Dendritic cell treated with granulocyte-macrophage colony-stimulating factor and Interleukin-4, amounts not matched to agents 40 ng/mL and 50 ng/mL, for 4 days (primary cell): ENCODE data around the gene MDH2.
"Not testable (repeated sequence)": the region's sequence is repeated elsewhere in the genome, so short reads cannot be mapped to it uniquely, and the experiment has no call there.

ENCODE experiments used
- H3K27ac Mint-ChIP-seq: one replicate; pipeline ENCODE4 v1.8.0; 2022; ENCODE audit warnings: mild to moderate bottlenecking, mixed read lengths
- H3K27me3 Mint-ChIP-seq: one replicate; pipeline ENCODE4 v1.8.0; 2022; ENCODE audit warnings: mild to moderate bottlenecking, mixed read lengths
- H3K36me3 Mint-ChIP-seq: one replicate; pipeline ENCODE4 v1.8.0; 2022; ENCODE audit warnings: low read depth, mixed read lengths
- H3K4me1 Mint-ChIP-seq: one replicate; pipeline ENCODE4 v1.8.0; 2022; ENCODE audit warnings: low read depth, mixed read lengths
- H3K4me3 Mint-ChIP-seq: one replicate; pipeline ENCODE4 v1.8.0; 2022; ENCODE audit warnings: mild to moderate bottlenecking, moderate library complexity, mixed read lengths
- H3K9me3 Mint-ChIP-seq: one replicate; pipeline ENCODE4 v1.8.0; 2022; ENCODE audit warnings: mixed read lengths
- intact Hi-C: fragments of 100-400 bp; cut with micrococcal nuclease; formaldehyde crosslinking; loops from one replicate; pipeline ENCODE4 v1.15.0; 2022

Gene MDH2

DNA sequence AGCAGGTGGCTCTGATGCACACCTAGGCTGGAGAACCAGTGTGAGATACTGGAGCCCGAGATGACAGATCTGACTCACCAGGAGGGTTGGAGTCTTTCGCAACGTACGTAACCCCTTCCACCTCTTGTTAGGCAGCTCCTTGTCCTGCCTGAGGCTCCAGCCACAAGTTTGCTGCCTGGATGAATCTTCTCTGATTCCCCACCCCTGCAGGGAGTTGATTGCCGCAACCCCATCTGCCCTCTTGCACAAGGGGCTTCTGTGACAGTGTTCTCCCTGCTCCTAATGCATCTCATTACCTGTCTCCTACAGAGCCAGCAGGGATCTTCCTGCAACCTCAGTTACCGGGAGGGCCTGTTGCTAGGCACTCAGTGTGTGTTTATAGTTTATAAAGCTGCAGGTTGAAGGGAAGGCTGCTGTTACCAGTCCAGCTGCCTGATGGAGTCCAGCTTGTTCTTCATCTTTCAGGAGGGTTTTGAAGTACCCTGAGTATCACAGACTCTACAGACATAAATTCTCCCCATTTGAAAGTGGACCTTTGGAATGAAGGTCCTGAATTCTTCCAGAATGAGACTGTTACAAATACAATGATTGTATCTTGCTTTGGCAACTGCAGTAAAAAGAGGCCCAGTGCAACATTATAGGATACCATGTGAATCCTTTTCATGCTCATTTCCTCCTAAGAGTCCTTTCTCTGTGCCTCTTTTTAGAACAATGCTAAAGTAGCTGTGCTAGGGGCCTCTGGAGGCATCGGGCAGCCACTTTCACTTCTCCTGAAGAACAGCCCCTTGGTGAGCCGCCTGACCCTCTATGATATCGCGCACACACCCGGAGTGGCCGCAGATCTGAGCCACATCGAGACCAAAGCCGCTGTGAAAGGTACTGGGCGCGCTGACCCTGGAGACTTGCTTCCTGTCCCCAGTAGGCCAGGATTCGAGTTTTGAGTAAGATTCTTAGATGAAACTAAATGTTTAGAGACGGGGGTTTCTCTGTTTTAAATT is 6.5 kb downstream of the MDH2 start:
- Mint-ChIP-seq H3K9me3 (no peaks in the 10 kb centered on the region), H3K27me3 (no peaks in the 10 kb centered on the region), H3K36me3 (peaks cover 94% of the 10 kb centered on the region), H3K27ac (no peak overlapping the region), H3K4me3 (no peak overlapping the region), H3K4me1 (peaks cover 48% of the 10 kb centered on the region)
- intact Hi-C loops: no loop called here

DNA sequence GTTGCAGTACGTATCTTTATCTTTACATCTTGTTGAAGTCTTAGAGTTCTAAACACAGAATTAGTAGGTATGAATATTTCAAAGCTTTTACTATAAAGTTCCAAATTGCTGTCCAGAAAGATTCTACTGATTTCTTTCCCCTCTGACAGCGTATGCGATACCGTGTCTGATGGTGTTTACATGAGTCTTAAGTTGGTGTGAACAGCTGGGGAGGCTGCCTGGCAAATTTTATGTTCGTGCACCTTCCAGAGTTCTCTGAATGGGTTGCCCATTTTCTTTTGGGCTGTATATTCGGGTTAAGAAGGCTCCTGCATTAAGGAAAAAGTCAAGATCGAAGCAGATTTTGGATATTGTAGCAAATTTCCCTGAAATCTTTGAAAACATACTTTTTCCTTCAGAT is 8.3 kb downstream of the MDH2 start:
- Mint-ChIP-seq H3K4me1 (peaks cover 34% of the 10 kb centered on the region), H3K36me3 (peaks cover 94% of the 10 kb centered on the region), H3K4me3 (no peak overlapping the region), H3K27me3 (no peaks in the 10 kb centered on the region), H3K27ac (no peak overlapping the region), H3K9me3 (no peaks in the 10 kb centered on the region)
- intact Hi-C loops: no loop called here

DNA sequence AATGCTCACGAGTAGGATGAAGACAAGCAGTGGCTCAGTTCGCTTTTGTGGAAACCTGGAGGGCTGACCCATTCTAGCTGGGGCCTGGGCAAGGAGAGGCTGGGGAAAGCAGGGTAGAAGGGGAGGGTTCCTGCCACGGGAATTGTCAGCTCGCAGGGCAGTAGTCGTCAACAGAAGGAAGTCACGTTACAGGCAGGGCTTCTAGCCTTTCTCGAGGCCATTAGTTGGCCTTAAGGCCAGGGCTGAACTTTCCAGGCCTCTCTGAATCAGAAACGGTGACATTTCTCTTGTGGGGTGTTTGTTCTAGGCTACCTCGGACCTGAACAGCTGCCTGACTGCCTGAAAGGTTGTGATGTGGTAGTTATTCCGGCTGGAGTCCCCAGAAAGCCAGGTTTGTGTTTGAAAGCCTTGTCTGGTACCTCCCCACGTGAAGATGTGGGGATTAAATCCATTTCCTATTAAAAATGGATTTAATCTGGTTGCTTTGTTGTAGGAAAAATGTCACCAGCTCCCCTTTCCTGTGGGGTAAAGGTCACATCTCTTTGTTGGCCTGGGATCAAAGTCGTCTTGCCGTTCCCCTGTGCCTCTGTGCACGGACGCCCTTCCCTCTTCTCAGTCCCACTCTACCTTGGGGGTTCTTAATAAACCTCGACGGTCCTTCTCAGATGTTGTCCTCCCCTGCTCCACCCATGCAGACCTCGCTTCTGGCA is 9.4 kb downstream of the MDH2 start:
- Mint-ChIP-seq H3K27ac (no peak overlapping the region), H3K4me3 (no peak overlapping the region), H3K9me3 (no peaks in the 10 kb centered on the region), H3K4me1 (peaks cover 32% of the 10 kb centered on the region), H3K36me3 (peaks cover 98% of the 10 kb centered on the region), H3K27me3 (no peaks in the 10 kb centered on the region)
- intact Hi-C loops: no loop called here

DNA sequence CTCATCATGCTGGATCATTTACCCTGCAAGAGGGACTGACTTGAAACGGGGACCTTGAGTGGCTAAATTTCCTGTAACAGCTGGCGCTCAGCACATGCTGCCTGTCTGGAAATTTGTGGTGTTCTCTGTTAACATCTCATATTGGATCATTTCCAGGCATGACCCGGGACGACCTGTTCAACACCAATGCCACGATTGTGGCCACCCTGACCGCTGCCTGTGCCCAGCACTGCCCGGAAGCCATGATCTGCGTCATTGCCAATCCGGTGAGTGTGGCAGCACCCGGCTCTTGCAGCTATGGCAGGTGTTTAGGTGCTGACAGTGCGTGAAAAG is 9.9 kb downstream of the MDH2 start:
- Mint-ChIP-seq H3K4me3 (no peak overlapping the region), H3K36me3 (peaks cover 98% of the 10 kb centered on the region), H3K27ac (no peak overlapping the region), H3K9me3 (no peaks in the 10 kb centered on the region), H3K4me1 (peaks cover 35% of the 10 kb centered on the region), H3K27me3 (no peaks in the 10 kb centered on the region)
- intact Hi-C loops: no loop called here

DNA sequence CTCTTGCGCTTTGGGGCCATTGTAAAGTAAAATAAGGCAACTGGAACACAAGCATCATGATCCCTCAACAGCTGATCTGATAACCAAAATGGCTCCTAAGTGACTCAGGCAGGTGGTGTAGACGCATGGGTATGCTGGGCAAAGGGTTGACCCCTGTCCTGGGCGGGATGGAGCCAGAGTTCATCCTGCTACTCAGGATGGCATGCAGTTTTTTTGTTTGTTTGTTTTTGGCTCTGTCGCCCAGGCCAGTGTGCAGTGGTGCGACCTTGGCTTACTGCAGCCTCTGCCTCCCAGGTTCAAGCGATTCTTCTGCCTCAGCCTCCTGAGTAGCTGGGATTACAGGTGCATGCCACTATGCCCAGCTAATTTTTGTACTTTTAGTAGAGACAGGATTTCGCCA is 10.8 kb downstream of the MDH2 start:
- intact Hi-C loops, H3K27me3 Mint-ChIP-seq, H3K4me3 Mint-ChIP-seq, H3K27ac Mint-ChIP-seq, H3K9me3 Mint-ChIP-seq: not testable (repeated sequence)
- Mint-ChIP-seq H3K4me1 (peaks cover 30% of the 10 kb centered on the region), H3K36me3 (peaks cover 98% of the 10 kb centered on the region)

DNA sequence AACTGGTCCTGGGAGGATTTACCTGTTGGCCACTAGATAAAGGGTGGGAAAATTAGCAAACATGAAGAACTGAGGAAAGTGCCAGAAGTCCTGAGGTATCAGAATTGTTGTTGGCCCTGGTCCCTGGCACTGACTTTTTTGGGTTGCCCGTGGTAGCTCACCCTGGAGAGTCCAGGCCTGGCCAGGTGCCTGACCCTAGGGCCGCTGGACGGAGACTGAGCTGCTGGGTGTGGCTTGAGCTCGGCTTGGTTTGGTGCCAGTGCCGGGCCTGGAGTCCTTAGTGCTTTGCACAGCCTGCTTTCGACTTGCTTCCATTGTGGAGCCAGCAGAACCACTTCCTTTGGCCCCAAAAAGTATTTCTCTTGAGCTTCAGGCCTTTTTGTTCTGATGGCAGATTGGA is 12.9 kb downstream of the MDH2 start:
- peaks cover 22% of the 10 kb centered on the region for H3K4me1 Mint-ChIP-seq
- H3K36me3 Mint-ChIP-seq: peaks cover 98% of the 10 kb centered on the region
- H3K27ac Mint-ChIP-seq: no peak overlapping the region
- no peaks in the 10 kb centered on the region for H3K9me3 Mint-ChIP-seq
- intact Hi-C loops: no loop called here
- no peaks in the 10 kb centered on the region for H3K27me3 Mint-ChIP-seq
- no peak overlapping the region for H3K4me3 Mint-ChIP-seq

DNA sequence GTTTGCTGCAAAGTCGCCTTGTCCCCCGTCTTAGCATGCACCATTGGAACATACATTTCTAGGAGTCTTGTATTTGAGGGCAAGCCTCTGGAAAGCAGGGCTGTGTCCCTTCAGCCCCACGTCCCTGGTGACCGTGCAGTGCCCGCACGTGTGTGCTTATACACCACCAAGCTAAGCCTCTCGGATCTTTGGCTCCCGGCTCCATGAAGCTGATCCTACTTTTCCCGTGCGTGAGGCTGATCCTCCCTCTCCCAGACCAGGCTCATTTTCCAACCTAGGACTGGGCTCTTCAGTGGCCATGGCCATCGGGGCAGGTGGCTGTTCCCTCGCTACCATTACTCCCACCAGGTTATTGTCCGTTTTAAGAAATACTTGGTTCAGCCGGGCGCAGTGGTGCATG is 14.3 kb downstream of the MDH2 start:
- Mint-ChIP-seq H3K27me3 (no peaks in the 10 kb centered on the region), H3K4me1 (peaks cover 22% of the 10 kb centered on the region), H3K4me3 (no peak overlapping the region), H3K9me3 (no peaks in the 10 kb centered on the region), H3K36me3 (peaks cover 100% of the 10 kb centered on the region), H3K27ac (peak overlapping the region; percentile 30)
- intact Hi-C loops: no loop called here

DNA sequence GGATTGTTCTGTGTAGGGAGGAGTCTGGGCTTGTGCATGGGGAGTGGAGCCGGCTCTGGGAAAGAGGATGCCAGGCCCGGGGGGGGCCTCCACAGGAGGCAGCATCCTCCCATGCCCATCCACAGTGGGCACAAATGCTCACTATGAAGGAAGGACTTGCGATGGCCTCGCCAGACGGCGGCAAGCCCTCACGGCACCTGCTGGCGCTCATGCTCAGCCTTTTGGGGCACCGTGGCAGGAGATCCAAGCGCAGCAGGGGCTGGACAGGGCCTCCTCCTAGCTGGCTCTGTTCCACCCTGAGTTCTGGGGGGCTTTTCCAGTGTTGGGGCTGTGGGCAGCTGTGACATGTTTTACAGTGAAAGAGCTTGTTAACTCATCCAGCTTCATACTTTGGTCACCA is 15.2 kb downstream of the MDH2 start:
- intact Hi-C loops: no loop called here
- H3K27ac Mint-ChIP-seq: peak overlapping the region; percentile 30
- no peaks in the 10 kb centered on the region for H3K9me3 Mint-ChIP-seq
- H3K36me3 Mint-ChIP-seq: peaks cover 92% of the 10 kb centered on the region
- H3K4me3 Mint-ChIP-seq: no peak overlapping the region
- peaks cover 15% of the 10 kb centered on the region for H3K4me1 Mint-ChIP-seq
- H3K27me3 Mint-ChIP-seq: no peaks in the 10 kb centered on the region

DNA sequence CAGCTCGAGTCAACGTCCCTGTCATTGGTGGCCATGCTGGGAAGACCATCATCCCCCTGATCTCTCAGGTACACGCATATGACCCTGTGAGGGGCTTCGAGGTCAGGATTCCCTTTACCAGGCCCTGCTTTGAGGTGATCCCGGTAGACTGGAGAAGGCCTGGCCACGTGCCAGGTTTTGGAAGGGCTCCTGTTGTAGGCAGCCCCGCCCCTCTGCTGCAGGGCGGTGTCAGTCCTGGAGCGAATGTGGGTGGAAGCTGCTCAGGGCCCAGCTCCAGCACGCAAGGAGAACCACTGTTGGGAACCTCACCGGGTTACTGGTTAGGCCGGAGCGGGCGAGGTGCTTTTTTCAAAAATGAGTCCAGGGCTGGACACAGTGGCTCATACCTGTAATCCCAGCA is 15.6 kb downstream of the MDH2 start:
- Mint-ChIP-seq H3K36me3 (peaks cover 88% of the 10 kb centered on the region), H3K27ac (no peak overlapping the region)
- intact Hi-C loops: no loop called here

DNA sequence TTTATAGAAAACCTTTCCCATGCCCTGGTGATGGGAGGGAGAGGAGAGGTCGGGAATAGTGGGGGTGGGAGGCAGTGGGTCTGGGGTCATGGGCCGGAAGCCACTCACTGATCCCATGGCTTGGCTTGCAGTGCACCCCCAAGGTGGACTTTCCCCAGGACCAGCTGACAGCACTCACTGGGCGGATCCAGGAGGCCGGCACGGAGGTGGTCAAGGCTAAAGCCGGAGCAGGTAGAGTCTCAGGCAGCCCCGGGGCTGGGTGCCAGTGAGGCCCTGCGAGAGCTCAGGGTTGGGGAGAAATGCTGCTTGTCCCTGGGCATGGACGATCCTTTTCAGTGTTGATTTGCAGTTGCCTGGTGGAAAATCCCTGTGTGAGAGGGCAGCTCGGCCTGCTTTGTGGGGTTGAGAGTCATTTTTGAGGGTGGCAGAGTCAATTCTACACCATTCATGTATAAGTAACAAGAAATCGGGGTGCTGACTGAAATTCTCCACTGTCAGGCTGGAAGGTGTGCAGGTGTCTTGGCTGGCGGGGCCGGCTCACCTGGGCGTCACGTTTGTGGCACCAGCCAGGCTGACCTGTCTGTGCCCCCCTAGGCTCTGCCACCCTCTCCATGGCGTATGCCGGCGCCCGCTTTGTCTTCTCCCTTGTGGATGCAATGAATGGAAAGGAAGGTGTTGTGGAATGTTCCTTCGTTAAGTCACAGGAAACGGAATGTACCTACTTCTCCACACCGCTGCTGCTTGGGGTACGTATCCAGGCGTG is 16.5 kb downstream of the MDH2 start:
- H3K36me3 Mint-ChIP-seq: peaks cover 79% of the 10 kb centered on the region
- no peak overlapping the region for H3K27ac Mint-ChIP-seq
- intact Hi-C loops: no loop called here
- H3K9me3 Mint-ChIP-seq: no peaks in the 10 kb centered on the region
- no peaks in the 10 kb centered on the region for H3K27me3 Mint-ChIP-seq
- no peak overlapping the region for H3K4me3 Mint-ChIP-seq
- H3K4me1 Mint-ChIP-seq: peaks cover 22% of the 10 kb centered on the region

More for the DNA sequence above, 15.6 kb downstream of the MDH2 start:
- Mint-ChIP-seq H3K4me3 (no peak overlapping the region), H3K4me1 (peaks cover 14% of the 10 kb centered on the region), H3K27me3 (no peaks in the 10 kb centered on the region), H3K9me3 (no peaks in the 10 kb centered on the region)

DNA sequence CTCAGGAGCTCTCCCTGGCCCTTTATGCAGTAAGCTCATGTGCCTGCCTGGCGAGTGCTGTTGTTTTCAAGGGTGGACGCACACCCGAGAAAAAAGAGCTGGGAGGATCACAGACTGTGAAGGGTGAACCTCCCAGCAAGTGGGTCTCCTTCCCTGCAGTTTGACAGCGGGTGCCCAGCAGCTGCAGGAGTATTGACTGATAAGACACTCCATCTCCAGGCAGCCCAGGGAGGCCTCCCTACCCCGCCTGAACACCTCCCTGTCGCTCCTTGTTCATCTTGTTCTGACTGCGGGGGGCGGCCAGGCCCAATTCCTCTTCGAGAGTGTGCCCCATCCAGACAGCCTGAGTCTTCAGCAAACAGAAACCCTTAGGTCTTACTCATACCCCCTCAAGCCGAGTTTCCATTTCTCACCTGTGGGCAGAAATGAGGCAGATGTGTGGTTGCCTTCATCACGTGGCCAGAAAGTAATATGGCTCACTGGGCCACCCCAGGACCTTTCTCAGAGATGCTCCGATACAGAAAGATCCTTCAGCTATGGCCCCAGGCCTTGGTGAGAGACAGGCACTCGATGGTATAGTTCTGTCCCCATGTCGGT is 17.2 kb downstream of the MDH2 start:
- no peaks in the 10 kb centered on the region for H3K27me3 Mint-ChIP-seq
- H3K9me3 Mint-ChIP-seq: no peaks in the 10 kb centered on the region
- intact Hi-C loops: no loop called here
- H3K4me1 Mint-ChIP-seq: peaks cover 22% of the 10 kb centered on the region
- no peak overlapping the region for H3K27ac Mint-ChIP-seq
- no peak overlapping the region for H3K4me3 Mint-ChIP-seq
- H3K36me3 Mint-ChIP-seq: peaks cover 72% of the 10 kb centered on the region

DNA sequence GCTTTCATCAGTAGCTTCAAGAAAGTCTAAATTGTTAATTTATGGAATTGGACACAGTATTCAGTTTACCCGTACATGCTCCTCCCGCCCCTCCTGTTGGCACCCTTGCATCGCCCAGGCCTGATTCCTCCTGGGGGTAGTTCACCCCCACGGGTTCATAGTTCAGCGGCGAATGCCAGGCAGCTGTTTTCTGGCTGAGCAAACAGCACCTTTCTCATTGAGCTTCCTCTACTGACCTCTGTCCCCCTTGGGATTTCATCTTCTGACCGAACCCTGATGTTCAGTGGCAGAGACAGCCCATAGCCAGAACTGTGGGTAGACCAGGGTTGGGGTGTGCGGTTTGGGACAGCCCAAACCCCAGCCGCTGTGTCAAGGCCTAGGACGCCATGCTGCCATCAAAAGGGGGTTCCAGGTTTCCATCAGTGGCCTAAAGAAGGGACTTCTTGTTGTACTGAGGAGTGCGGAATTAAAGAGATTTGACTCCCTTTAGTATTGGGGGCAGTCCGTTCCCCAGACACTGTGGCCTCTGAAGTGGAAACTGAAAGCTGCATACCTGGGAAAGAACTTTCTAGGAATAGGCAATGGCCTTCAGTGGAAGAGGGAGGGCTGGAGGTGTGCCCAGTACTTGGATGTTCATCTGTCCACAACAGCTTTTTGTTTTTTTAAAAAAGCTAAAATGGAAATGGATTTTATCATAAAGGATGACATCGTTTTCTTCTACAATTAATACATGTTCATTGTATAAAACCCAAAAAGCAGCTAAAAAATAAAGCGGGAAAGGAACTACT is 19.0 kb downstream of the MDH2 start:
- no peaks in the 10 kb centered on the region for H3K9me3 Mint-ChIP-seq
- H3K4me1 Mint-ChIP-seq: peaks cover 27% of the 10 kb centered on the region
- no peak overlapping the region for H3K4me3 Mint-ChIP-seq
- no peaks in the 10 kb centered on the region for H3K27me3 Mint-ChIP-seq
- intact Hi-C loops: no loop called here
- peaks cover 54% of the 10 kb centered on the region for H3K36me3 Mint-ChIP-seq
- no peak overlapping the region for H3K27ac Mint-ChIP-seq

DNA sequence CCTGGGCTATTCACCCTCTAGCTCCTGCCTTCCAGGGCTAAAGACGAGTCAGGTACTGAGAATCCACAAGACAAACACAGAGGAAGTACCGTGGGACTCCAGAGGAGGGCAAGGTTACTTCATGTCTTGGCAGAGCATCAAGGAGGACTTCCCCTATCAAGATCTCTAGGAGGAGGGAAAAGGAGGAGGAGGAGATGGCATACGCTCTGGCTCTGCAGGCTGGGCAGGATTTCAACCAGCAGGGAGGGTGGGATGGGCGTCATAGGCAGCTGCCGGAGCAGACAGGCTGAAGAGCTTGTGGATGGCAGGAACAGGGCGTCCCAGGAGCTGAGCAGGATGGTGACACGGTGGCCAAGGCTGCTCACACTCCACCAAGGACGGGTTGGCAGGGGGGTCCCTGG is 21.3 kb downstream of the MDH2 start:
- Mint-ChIP-seq H3K36me3 (peaks cover 31% of the 10 kb centered on the region), H3K27ac (no peak overlapping the region), H3K9me3 (no peaks in the 10 kb centered on the region), H3K4me1 (peaks cover 13% of the 10 kb centered on the region), H3K27me3 (no peaks in the 10 kb centered on the region), H3K4me3 (no peak overlapping the region)
- intact Hi-C loops: no loop called here
